Posterior cingulate gyrus (tissue), 11 donors: Measurements from ENCODE around the gene TMEM41B.
A peak's percentile ranks its signal among the peaks of the same experiment; 100 is the strongest.

Experiments
- DNase-seq, 10 donors: peaks; one replicate each; pipeline versions ENCODE4 v3.0.0 to v3.0.0-alpha.2; 2020 to 2021; ENCODE audit warnings: mixed read lengths in 3 of 10
- intact Hi-C: fragments of 100-400 bp; cut with DNase I; formaldehyde crosslinking; loops from one replicate; pipeline ENCODE4 v1.15.1; 2023

TMEM41B gene

DNA sequence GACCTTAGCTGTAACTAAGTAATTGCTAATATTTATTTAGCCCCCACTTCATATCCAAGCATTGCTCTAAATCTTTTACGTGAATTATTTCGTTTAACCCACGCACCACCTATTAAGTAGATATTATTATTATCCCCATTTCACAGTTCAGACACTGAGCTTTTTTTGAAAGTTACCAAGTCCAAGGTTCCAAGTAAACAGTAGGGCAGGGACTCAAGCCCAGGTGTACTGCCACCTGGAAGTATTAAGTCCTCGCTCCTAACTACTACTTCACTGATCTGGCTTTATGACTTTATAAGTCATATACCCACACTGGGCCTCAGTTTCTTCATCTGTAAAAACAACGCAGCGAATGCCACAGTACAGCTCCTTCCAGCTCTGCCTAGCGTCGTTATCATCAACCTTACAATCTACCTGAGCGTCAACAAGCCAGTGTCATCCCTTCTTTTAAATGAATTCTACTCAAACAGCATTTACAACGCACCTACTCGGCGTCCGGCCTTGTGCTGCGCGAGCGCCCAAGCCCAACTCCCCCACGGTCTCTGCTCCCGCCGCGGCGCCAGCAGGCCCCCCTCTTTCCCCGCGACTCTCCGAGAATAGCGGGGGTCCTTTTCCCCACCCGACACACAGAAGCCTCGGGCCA lies 624 bp downstream of the TMEM41B start:
- intact Hi-C loops, result loop anchor here (1.0 to 2.0 kb wide), 3 partner anchors 49 to 71 kb away; partner anchors contain the start of genes DENND5A and IPO7
- peak in 5 of 10 donors; percentile 13 to 72 (median 16) for DNase-seq

GRCh38 chr11:9310485-9311090 lies 3.8 kb downstream of the TMEM41B start:
- DNase-seq, result no peak
- intact Hi-C loops, result no loop called here

- intact Hi-C loops, result no loop called here
- no peak for DNase-seq
These were observed 10.2 kb downstream of the TMEM41B start for GRCh38 chr11:9304178-9304577.

GRCh38 chr11:9302448-9302847 lies 11.9 kb downstream of the TMEM41B start:
- DNase-seq, result no peak
- intact Hi-C loops, result no loop called here

GRCh38 chr11:9301720-9302119 lies 12.7 kb downstream of the TMEM41B start:
- DNase-seq, result no peak
- intact Hi-C loops, result no loop called here

DNA sequence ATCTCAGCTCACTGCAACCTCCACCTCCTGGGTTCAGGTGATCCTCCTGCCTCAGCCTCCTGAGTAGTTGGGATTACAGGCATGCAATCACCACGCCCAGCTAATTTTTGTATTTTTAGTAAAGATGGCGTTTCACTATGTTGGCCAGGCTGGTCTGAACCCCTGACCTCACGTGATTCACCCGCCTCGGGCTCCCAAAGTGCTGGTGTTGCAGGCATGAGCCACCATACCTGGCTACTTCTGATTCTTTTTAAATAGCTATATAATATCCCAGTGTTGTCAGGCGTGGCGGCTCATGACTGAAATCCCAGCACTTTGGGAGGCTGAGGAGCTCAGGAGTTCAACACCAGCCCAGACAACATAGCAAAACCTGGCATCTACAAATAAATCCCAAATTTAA lies 20.7 kb downstream of the TMEM41B start:
- intact Hi-C loops, result no loop called here
- DNase-seq, result no peak

DNA sequence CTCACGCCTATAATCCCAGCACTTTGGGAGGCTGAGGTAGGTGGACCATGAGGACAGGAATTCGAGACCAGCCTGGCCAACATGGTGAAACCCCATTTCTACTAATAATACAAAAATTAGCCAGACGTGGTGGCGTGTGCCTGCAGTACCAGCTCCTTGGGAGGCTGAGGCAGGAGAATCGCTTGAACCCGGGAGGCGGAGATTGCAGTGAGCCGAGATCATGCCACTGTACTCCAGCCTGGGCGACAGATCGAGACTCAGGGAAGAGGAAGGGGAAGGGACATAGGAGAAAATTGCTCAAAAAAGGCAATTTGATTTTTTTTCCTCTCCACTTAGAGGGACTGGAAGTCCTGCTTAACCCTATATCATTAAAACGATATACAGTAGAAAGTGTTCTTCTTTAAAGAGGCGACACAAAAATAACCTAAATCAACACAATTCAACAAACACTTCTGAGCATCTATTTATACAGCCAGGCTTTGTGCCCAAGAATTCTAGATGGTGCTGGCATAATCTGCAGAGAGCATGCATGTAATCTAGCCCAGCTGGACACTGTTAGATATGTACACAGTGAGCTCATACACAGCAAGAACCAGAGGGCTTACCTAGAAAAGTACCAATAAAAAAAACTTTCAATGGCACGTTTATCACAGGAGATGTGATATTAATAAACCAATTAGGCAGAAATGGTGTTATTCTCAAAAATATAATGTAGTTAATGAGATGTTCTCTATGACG lies 28.4 kb downstream of the TMEM41B start:
- intact Hi-C loops, result no loop called here
- DNase-seq, result no peak

- intact Hi-C loops, result no loop called here
- DNase-seq, result no peak
These were observed 33.6 kb downstream of the TMEM41B start for GRCh38 chr11:9280655-9281301.

DNA sequence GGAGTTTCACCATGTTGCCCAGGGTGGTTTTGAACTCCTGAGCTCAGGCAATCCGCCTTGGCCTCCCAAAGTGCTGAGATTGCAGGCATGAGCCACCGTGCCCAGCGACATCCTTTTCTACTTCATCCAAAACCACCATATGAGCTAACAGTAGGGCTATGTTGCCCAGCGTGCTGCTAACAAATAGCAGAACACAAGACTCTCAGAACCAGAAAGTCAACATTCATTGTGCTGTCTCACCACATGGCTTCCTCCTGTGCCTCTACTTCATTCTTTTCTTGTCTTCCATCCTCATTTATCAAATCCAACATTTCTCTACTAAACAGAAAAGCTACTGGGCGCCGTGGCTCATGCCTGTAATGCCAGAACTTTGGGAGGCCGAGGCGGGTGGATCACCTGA lies 37.2 kb downstream of the TMEM41B start:
- intact Hi-C loops, result no loop called here
- no peak for DNase-seq

DNA sequence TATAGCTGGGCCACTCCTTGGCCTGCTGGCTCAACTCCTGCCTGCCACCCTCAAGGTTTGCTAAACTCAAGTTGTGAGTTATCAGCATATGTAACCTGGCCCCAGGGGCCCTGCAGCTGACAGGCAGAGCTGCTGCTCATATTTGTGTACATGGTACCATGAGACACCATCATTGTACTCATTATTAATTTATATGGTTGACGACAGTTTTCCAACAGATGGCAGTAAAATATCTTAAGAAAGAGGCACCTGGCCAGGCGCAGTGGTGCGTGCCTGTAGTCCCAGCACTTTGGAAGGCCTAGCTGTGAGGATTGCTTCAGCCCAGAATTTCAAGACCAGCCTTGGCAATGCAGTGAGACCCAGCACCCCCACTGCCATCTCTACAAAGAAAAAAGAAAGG lies 37.8 kb downstream of the TMEM41B start:
- intact Hi-C loops, result no loop called here
- no peak for DNase-seq

GRCh38 chr11:9274499-9275258 lies 39.7 kb downstream of the TMEM41B start:
- intact Hi-C loops, result no loop called here
- DNase-seq, result no peak

DNA sequence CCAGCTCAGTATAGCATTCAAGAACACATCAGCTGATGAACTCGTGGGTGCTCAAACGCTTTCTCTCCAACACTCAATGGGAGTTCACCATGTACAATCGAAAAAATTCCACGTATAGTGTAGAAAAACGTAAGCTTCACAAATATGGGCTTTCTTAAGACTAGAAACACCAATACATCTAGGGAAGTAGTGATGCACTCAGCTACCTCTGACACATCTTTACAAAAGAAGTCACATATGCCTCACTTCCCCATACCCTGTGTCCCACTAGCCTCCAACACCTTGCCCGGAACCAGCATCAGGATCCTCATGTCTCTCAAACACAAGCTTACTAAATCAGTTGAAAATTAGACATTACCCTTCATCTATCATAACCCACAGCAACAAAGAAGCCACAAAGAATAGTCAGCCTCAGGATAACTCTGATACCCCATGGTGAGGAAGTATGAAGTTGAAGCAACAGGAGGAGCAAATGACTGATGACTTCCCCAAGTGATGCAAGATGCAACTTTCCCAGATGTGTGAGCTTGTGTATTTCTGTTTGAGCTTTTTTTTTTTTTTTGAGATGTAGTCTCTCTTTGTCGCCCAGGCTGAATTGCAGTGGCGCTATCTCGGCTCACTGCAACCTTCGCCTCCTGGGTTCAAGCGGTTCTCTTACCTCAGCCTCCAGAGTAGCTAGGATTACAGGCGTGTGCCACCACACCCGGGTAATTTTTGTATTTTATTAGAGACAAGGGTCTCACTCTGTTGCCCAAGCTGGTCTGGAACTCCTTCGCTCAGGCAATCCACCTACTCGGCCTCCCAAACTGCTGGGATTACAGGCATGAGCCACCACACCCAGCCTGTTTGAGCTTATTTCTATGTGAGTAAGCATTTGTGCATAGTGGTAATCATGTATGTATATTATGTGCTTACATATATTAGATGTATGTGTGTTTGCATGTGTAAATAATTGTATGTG lies 40.7 kb downstream of the TMEM41B start:
- intact Hi-C loops, result no loop called here
- DNase-seq, result no peak

DNA sequence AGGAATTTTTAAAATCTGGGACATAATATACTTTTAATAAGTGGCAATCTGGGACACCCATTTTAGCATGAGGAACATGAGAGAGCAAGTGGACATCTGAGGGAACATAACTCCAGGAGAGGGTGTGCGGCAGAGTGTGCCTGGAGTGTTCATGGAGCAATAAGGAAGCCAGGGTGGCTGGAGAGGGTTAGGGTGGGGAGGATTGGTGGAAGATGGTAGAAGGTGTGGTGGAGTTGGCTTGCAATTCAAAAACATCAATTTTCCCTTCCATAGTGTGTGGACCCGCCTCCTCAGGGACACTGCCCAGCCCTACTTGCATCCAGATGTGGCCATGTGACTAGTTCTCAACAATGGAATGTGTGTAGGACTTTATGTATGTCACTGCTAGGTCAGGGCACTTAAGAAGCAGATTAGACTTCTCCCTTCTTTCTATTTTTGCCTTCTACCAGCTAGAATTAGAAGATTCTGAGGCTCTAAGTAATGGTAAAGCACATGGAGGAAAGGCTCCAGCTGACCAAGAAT lies 44.8 kb downstream of the TMEM41B start:
- no peak for DNase-seq
- intact Hi-C loops, result no loop called here

GRCh38 chr11:9267680-9268079 lies 46.7 kb downstream of the TMEM41B start:
- intact Hi-C loops, result no loop called here
- no peak for DNase-seq

DNA sequence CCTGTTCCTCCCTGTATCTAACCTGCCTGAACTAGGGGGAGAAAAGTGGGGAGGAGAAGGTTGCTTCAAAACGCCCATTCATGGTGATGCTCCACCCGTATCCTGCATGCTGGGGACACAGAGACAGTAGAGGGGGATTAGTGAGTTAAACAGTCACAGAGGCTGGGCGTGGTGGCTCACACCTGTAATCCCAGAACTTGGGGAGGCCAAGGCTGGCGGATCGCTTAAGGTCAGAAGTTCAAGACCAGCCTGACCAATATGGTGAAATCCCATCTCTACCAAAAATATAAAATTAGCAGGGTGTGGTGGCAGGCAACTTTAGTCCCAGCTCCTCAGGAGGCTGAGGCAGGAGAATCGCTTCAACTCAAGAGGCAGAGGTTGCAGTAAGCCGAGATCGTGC lies 47.5 kb downstream of the TMEM41B start:
- no peak for DNase-seq
- intact Hi-C loops, result no loop called here

- intact Hi-C loops, result no loop called here
These were observed 48.2 kb downstream of the TMEM41B start for GRCh38 chr11:9266132-9266736.

DNA sequence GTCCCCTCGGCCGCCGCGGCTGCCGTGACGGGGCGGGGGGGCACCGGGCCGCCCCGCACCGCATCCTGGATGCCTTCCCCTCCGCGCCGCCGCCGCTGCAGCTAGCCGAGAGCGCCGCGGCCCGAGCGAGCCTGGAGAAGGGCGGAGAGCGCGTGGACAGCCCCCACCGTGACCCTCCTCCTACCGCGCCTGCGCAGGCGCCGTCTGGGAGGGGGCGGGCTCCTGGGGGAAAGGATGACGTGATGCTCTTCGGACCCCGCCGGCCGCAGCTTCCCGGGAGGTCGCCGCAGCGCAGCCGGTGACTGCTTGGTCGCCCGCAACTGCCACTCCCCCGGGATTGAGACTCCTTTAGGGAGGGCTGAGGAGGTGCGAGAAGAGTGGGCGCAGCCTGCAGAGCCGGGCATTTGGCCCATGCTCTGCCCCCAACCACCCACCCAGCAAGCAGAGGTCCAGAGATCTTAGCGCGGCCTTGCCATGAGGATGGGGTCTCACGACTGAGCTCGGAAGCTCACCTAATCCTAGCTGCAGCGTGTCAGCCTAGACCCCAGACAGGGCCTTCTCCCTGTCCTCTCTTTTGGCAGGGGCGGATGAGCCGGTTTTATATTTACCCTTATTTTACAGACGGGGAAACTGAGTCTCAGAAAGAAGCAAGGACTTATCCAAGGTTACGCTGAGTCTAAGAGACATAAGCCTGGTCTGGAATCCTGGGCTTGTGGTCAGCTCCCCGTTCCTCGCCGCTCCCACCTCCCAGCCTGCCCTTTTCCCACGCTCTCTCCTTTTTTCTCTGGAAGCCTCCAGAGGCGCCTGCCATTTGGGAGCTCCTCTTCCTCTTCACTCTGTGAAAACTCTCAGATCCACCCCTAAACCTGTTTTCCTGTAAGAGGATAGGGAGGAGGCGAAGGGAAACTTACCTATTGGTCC lies 48.9 kb downstream of the TMEM41B start, which contains the start of gene DENND5A:
Gene DENND5A (minus strand): TSS at position 140 of the 921 bp plus-strand sequence. CDS start 281 bp downstream, outside the sequence.
- intact Hi-C loops, result loop anchor here (2.0 kb wide), 2 partner anchors 49 to 63 kb away; partner anchors contain the start of gene TMEM41B
- peak; percentile 80 to 97 (median 87) for DNase-seq

More at GRCh38 chr11:9266132-9266736, 48.2 kb downstream of the TMEM41B start:
- DNase-seq, result no peak
